Daoy (cell line): ENCODE measurements around the gene GSTCD. TPM values are rescaled to one million over a fixed set of nuclear protein-coding genes. Genes with fewer than 3 reads are reported as not detected.

Experiments used
- DNase-seq: peaks from one replicate; pipeline ENCODE4 v3.0.0-alpha.2; 2015; ENCODE audit warnings: low read depth
- total RNA-seq: library from RNA; depleted of rRNA; stranded (reverse); fragments of >200 nt; shearing (Covaris generic); gene quantifications from 2 replicates; pipeline ENCODE4 v1.2.3, GENCODE V29; 2014; rRNA removed

Gene GSTCD
- total RNA-seq, 1 experiment from 2014 or later = 7.1 TPM

- no peak for DNase-seq
These were observed 170.1 kb downstream of the GSTCD start for GRCh38 chr4:105878668-105879067.

GRCh38 chr4:105887508-105887907, 178.9 kb downstream of the GSTCD start:
- DNase-seq = no peak

- DNase-seq = peak; percentile 1
These were observed 186.3 kb downstream of the GSTCD start, which contains the start of gene NPNT for GRCh38 chr4:105894660-105895582. Gene NPNT, plus strand, starts transcription at chr4:105895471. Its CDS starts 182 bp downstream, at chr4:105895653.

DNA sequence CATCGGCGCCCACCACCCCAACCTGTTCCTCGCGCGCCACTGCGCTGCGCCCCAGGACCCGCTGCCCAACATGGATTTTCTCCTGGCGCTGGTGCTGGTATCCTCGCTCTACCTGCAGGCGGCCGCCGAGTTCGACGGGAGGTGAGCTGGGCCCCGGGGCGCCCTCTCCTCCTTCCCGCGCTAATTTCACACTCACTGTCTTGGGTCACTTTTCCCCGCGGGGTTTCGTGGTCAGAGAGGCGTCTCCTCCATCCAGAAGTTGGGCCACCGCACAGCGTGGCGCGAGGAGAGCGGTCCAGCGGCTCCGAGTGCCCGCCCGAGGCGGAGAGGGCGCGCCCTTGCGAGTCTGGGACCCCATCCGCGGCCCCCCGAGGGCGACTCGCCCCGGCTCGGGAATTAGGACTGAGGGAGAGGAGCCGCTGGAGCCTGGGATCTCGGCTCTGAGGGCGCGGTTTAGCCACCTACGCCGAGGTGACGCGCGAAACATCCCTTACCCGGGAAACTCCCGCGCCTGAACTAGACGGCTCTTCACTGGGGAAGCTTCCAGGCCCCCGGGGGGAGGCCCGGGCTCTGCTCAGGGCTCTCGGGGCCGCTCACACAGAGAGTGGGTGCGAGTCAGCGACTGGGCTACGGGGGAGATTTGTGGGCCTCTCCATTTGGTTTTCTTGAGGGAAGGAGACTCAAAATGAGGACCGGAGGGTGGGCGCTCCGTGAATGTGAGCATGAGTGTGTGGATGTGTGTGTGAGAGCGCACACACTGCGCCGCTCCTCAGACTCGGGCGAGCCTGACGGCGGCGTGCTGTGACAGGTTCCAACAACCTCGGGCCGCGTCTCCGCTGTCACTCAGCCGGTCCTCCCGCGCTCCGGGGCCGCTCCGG, 187.2 kb downstream of the GSTCD start:
- DNase-seq = peak; percentile 6

GRCh38 chr4:105896461-105896942, 187.9 kb downstream of the GSTCD start:
- no peak for DNase-seq

Other genes with a start within 250 kb of the GSTCD start
- gene PPA2, start 234.7 kb upstream of the GSTCD start, total RNA-seq = 57.0 and 87.3 TPM in 2 replicates
- gene ARHGEF38, start 156.2 kb upstream of the GSTCD start, total RNA-seq = not detected in 2 replicates
- gene INTS12, start 95 bp upstream of the GSTCD start, total RNA-seq = 7.1 and 11.0 TPM in 2 replicates
- not detected in 2 replicates for gene NPNT, start 186.7 kb downstream of the GSTCD start, total RNA-seq